ENCODE data around the gene SSR1.
"Not testable (repeated sequence)": the region's sequence is repeated elsewhere in the genome, so short reads cannot be mapped to it uniquely, and the experiment has no call there.

SSR1 gene

DNA sequence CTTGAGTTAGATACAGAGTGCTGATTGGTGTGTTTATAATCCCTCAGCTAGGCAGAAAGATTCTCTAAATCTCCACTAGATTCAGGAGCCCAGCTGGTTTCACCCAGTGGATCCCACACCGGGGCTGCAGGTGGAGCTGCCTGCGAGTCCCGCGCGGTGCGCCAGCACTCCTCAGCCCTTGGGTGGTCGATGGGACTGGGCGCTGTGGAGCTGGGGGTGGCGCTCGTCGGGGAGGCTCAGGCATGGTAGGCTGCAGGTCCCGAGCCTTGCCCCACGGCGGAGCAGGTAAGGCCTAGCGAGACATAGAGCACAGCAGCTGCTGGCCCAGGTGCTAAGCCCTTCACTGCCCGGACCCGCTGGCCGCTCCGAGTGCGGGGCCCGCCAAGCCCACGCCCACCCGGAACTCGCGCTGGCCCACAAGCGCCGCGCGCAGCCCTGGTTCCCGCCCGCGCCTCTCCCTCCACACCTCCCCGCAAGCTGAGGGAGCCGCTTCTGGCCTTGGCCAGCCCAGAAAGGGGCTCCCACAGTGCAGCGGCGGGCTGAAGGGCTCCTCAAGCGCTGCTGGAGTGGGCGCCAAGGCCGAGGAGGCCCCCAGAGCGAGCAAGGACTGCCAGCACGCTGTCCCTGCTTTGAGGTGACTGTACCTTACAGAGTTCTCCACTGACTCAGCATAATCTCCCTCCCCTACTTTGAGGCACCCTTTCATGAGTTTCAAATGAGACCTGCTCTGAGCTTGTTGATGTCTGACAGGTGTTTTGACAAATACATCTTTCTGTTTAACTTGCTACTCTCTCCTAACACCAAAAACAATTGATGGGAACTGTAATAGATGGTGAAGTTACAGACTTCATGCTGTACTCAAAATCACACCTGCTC, 3.9 kb upstream of the SSR1 start:
- no peak for DNase-seq

DNA sequence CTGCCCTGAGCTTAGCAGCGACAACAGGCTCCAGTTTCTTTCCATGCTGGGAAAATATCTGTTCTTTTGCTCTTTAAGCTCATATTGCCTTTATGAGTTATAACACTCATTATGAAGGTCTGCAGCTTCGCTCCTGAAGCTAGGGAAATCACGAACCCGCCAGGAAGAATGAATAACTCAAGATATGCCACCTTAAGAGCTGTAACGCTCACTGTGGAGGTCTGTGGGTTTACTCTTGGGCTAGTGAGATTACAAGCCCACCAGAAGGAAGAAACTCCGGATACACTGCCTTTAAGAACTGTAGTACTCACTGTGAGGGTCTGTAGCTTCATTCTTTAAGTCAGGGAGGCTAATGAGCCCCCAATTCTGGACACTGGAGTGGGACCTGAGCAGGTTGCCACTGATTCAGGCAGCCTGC, 3.0 kb upstream of the SSR1 start:
- DNase-seq: no peak

DNA sequence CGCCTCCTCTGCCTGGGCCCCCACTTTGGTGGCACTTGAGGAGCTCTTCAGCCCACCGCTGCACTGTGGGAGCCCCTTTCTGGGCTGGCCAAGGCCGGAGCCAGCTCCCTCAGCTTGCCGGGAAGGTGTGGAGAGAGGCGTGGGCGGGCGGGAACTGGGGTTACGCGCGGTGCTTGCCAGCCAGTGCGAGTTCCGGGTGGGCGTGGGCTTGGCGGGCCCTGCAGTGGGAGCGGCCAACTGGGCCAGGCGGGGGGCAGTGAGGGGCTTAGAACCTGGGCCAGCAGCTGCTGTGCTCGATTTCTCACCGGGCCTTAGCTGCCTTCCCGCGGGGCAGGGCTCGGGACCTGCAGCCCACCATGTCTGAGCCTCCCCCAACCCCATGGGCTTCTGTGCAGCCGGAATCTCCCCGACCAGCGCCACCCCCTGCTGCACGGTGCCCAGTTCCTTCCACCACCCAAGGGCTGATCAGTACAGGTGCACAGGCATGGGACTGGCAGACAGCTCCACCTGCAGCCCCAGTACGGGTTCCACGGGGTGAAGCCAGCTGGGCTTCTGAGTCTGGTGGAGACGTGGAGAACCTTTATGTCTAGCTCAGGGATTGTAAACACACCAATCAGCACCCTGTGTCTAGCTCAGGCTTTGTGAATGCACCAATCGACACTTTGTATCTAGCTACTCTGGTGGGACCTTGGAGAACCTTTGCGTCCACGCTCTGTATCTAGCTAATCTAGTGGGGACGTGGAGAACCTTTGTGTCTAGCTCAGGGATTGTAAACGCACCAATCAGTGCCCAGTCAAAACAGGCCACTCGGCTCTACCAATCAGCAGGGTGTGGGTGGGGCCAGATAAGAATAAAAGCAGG, 2.3 kb upstream of the SSR1 start:
- not testable (repeated sequence) for DNase-seq

GRCh38 chr6:7314414-7314813, 1.4 kb upstream of the SSR1 start:
- DNase-seq: no peak

GRCh38 chr6:7313505-7314165, 636 bp upstream of the SSR1 start:
- DNase-seq: no peak

DNA sequence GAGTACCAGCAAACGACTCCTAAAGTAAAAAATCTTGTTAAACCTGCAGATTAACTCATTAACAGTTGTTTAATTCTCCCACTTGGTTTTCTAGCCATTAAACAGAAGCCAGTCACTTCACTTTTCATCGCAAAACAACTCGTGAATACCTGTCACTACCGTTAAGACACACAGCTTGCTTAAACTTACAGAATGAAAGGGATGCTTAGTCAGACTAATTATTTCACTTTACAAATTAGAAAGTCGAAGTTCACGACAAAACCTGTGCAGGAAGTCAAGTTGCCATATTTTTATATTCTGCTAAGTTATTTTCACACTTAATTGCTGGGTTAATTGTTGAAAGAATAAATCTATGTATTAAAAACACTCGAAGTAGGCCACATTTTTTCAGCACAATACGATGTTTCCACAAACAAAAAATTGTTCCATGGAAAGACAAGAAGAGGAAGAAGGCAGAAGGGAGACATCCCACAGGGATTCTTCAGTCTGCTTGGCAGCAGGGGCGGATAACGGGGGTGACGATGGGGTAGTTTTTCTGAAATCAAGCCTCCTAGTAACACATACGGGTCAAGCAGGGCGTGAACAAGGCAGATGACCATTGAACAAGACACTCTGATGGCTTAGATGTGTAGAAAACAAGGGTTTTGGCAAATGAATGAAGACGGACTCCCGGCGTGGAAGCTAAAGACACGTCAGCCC, 933 bp downstream of the SSR1 start:
- DNase-seq: peak; percentile 5

DNA sequence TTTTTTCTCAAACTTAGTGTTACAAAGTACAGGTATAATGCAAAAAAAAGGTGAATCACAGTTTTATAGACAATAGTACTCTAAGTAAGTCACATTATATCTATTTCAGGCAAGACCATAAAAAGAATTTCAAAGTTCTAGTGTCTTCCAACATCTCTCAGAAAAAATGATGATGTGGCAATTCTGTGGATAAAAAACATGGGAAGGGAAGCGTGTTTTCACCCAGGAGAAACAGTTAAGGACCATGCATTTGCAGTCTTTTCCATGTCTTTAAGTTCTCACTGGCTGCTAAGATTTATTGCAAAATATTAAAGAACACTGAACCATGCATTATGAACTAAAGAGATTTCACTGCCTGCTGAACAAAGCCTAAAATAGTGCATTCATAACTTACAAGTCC, 1.8 kb downstream of the SSR1 start:
- DNase-seq: no peak

GRCh38 chr6:7309050-7309449, 3.9 kb downstream of the SSR1 start:
- no peak for DNase-seq

- DNase-seq: no peak
These were observed 5.5 kb downstream of the SSR1 start for GRCh38 chr6:7307533-7307932.

DNA sequence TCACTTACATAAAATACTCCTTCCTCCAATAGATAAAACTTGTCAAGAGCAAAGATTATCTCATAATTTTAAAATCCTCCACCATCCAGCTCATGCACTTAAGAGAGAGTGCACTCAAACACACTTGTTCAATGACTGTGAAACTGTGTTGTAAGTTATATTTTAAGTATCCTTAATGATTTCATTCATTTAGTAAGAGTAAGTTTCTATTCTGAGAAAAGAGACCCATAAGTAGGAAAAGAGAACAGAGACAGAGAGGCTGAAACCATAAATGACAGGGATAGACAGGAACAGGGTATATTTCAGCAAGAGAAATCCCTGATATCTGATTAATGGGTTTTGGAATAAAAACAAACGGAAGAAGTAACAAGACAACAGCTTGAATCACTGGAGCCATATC, 8.2 kb downstream of the SSR1 start:
- no peak for DNase-seq

DNA sequence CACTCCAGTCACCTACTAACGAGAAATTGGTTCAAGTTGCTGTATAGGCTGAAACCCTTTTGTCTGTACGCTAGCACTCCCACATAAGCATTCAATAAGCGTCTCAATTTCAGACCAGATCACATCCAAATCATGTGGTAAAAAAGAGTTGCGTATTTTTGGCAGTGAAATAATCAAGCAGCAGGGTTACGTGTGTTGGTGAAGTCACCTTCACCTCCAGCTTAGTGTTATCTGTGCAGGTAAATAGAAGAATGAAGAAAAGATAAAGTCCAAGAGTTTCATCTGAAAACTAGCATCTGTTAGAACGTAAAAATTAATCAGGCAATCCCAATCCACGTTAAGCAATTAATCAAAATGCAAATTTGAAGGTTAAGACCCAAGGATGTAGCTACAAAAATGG, 11.3 kb downstream of the SSR1 start:
- DNase-seq: no peak

- no peak for DNase-seq
These were observed 12.1 kb downstream of the SSR1 start for GRCh38 chr6:7300926-7301325.

GRCh38 chr6:7298113-7298512, 14.9 kb downstream of the SSR1 start:
- no peak for DNase-seq

DNA sequence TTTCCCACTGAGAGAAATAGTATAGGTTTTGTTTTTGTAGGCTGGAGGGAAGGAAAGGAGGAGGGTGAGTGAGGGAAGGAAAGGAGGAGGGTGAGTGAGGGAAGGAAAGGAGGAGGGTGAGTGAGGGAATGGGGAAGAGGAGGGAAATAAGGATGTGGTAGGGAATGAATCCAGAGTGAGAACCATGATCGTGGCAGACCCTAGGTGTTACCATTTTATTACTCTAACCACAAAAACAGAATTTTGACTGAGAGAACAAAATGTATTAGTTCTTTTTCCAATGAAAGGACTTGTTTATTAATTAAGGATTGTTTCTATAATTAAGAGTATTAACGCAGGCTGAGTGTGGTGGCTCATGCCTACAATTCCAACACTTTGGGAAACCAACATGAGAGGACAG, 16.4 kb downstream of the SSR1 start:
- DNase-seq: no peak

DNA sequence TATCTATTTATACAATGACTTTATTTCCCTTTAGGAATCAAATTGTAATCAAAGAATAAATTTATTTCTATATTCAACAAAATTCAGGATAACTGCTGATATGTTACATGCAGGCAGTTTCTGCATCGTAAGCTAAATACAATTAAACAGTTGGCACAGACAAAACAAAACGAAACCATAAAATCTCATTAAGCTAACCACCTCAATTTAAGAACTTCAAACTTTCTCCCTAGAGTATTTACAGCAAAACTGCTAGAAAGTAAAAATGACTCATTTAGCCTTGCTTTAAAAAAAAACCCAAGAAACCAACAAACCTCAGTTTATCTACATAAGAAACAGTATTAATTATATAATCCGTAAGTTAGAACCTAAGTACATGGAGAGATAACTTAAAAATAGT, 17.1 kb downstream of the SSR1 start:
- no peak for DNase-seq

- DNase-seq: no peak
These were observed 20.3 kb downstream of the SSR1 start for GRCh38 chr6:7292596-7293255.

DNA sequence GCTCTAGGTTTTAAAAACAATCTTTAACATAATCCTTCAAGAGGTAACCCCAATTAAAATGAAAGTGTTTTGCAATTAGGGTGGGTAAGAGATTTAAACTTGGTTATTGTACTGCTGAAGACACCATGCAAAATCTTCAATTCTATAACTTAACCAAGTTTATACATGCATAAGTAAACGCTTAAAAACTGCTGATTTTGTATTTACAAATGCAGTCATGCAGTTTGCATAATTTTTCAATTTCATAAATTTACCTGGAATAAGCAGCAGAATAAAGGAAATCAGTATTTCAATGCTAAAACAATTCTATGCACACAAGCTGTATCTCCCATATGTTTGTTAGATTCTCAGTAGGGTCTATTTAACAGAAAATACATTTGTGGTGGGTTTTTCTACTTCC, 22.9 kb downstream of the SSR1 start:
- no peak for DNase-seq

DNA sequence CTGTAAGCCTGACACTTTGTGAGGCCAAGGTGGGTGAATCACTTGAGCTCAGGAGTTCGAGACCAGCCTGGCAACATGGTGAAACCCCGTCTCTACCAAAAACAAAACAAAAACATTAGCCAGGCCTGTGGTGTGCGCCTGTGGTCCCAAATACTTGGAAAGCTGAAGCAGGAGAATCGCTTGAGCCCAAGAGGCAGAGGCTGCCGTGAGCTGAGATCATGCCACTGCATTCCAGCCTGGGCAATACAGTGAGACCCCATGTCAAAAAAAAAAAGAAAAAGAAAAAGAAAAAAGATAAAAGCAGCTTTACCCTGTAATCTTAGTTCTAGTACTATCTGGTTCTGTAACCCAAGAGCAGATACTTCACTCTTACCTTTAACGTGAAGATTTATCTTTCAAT, 27.6 kb downstream of the SSR1 start:
- DNase-seq: no peak

- DNase-seq: no peak
These were observed 29.3 kb downstream of the SSR1 start for GRCh38 chr6:7283676-7284075.

GRCh38 chr6:7282097-7282906, 30.7 kb downstream of the SSR1 start:
- no peak for DNase-seq

GRCh38 chr6:7276199-7276524, 36.8 kb downstream of the SSR1 start:
- DNase-seq: no peak

DNA sequence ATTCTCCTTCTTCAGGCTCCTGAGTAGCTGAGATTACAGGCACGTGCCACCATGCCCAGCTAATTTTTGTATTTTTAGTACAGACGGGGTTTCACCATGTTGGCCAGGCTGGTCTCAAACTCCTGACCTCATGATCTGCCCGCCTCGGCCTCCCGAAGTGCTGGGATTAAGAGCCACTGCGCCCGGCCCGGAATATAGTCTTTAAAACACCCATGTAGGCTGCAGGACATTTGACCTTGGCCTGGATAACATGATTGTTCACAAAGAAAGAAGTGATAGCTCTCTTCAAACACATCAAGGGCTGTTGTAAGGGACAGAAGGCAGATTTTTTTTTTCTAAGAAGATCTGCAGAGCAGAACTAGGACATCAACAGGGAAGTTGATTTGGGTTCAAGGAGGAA, 38.5 kb downstream of the SSR1 start:
- not testable (repeated sequence) for DNase-seq

Measured in NCI-H2171 treated with DMSO at 0.1 percent for 48 hours (cell line).